ENCODE data around the gene PTBP2. TPM values are rescaled to one million over a fixed set of nuclear protein-coding genes. Genes with fewer than 3 reads are reported as not detected.
A peak's percentile ranks its signal among the peaks of the same experiment; 100 is the strongest.

PTBP2 gene
- total RNA-seq, 1 donor from 2014 or later, result 170 TPM

- TF ChIP-seq CTCF (IDR thresholded peaks at IDR 0.05) (no peak), EZH2phosphoT487 (IDR thresholded peaks at IDR 0.05) (no peak), EZH2 (IDR thresholded peaks at IDR 0.05) (no peak)
- peaks cover 84% of the 10 kb centered on the region for H3K36me3 Mint-ChIP-seq
- no peak overlapping the region for H3K27ac Mint-ChIP-seq
- H3K9me3 Mint-ChIP-seq, result peaks cover 81% of the 10 kb centered on the region
- no peaks in the 10 kb centered on the region for H3K4me1 Mint-ChIP-seq
- no peak overlapping the region for H3K4me2 ChIP-seq
- no peak overlapping the region for H3K9ac ChIP-seq
- H3K27me3 Mint-ChIP-seq (ENCODE audit: insufficient read depth, low read depth), result peaks cover 12% of the 10 kb centered on the region
- H3K27ac ChIP-seq, result no peak overlapping the region
- DNase-seq (ENCODE audit: low spot score), result peak; percentile 1
- no peaks in the 10 kb centered on the region for H3K9me3 ChIP-seq (ENCODE audit: low read depth)
- H3K4me1 ChIP-seq, result no peaks in the 10 kb centered on the region
- H4K20me1 ChIP-seq (ENCODE audit: low read depth), result peaks cover 63% of the 10 kb centered on the region
- no peak overlapping the region for H2AFZ ChIP-seq (replicated peaks)
- H3K4me3 ChIP-seq, result no peak overlapping the region
- H3F3A ChIP-seq (ENCODE audit: low read depth), result no peaks in the 10 kb centered on the region
- H3K79me2 ChIP-seq (ENCODE audit: low read depth), result peaks cover 100% of the 10 kb centered on the region
- H3K36me3 ChIP-seq, result peaks cover 22% of the 10 kb centered on the region
- H3K27me3 ChIP-seq, result no peaks in the 10 kb centered on the region
- no peak overlapping the region for H3K4me3 Mint-ChIP-seq
Observed at GRCh38 chr1:96730574-96731298, 9.2 kb downstream of the PTBP2 start.

GRCh38 chr1:96741335-96741734, 19.8 kb downstream of the PTBP2 start:
- H3K36me3 Mint-ChIP-seq, result peaks cover 79% of the 10 kb centered on the region
- no peaks in the 10 kb centered on the region for H3K27me3 ChIP-seq
- H3K9ac ChIP-seq, result no peak overlapping the region
- H3K4me3 Mint-ChIP-seq, result no peak overlapping the region
- no peak overlapping the region for H3K27ac ChIP-seq
- peaks cover 80% of the 10 kb centered on the region for H3K9me3 Mint-ChIP-seq
- TF ChIP-seq EZH2phosphoT487 (IDR thresholded peaks at IDR 0.05) (no peak), EZH2 (IDR thresholded peaks at IDR 0.05) (no peak), CTCF (IDR thresholded peaks at IDR 0.05) (no peak)
- H4K20me1 ChIP-seq (ENCODE audit: low read depth), result peaks cover 45% of the 10 kb centered on the region
- peaks cover 4% of the 10 kb centered on the region for H3K4me1 ChIP-seq
- H3K79me2 ChIP-seq (ENCODE audit: low read depth), result peaks cover 100% of the 10 kb centered on the region
- no peak overlapping the region for H2AFZ ChIP-seq (replicated peaks)
- no peaks in the 10 kb centered on the region for H3F3A ChIP-seq (ENCODE audit: low read depth)
- no peaks in the 10 kb centered on the region for H3K9me3 ChIP-seq (ENCODE audit: low read depth)
- no peak overlapping the region for H3K4me2 ChIP-seq
- no peak for DNase-seq (ENCODE audit: low spot score)
- no peak overlapping the region for H3K4me3 ChIP-seq
- H3K4me1 Mint-ChIP-seq, result no peaks in the 10 kb centered on the region
- H3K36me3 ChIP-seq, result peaks cover 26% of the 10 kb centered on the region
- H3K27me3 Mint-ChIP-seq (ENCODE audit: insufficient read depth, low read depth), result no peaks in the 10 kb centered on the region
- no peak overlapping the region for H3K27ac Mint-ChIP-seq

GRCh38 chr1:96746440-96747420, 25.1 kb downstream of the PTBP2 start:
- H3K27ac Mint-ChIP-seq, result no peak overlapping the region
- Histone ChIP-seq H2AFZ (replicated peaks) (no peak overlapping the region), H3K27ac (no peak overlapping the region), H3K27me3 (no peaks in the 10 kb centered on the region), H4K20me1 (ENCODE audit: low read depth) (peaks cover 84% of the 10 kb centered on the region), H3K4me1 (peaks cover 31% of the 10 kb centered on the region), H3K9me3 (ENCODE audit: low read depth) (no peaks in the 10 kb centered on the region), H3K9ac (no peak overlapping the region), H3K36me3 (peaks cover 33% of the 10 kb centered on the region), H3K4me2 (no peak overlapping the region), H3F3A (ENCODE audit: low read depth) (no peaks in the 10 kb centered on the region), H3K79me2 (ENCODE audit: low read depth) (peaks cover 100% of the 10 kb centered on the region), H3K4me3 (no peak overlapping the region)
- no peaks in the 10 kb centered on the region for H3K27me3 Mint-ChIP-seq (ENCODE audit: insufficient read depth, low read depth)
- no peak overlapping the region for H3K4me3 Mint-ChIP-seq
- no peak for TF ChIP-seq EZH2 (IDR thresholded peaks at IDR 0.05)
- TF ChIP-seq EZH2phosphoT487 (IDR thresholded peaks at IDR 0.05), result no peak
- peaks cover 77% of the 10 kb centered on the region for H3K9me3 Mint-ChIP-seq
- H3K4me1 Mint-ChIP-seq, result no peaks in the 10 kb centered on the region
- peaks cover 83% of the 10 kb centered on the region for H3K36me3 Mint-ChIP-seq
- DNase-seq (ENCODE audit: low spot score), result no peak
